ENCODE measurements around the gene ZNF778.

- no peak for TF ChIP-seq FOSL1 (IDR thresholded peaks at IDR 0.05; ENCODE audit: insufficient read depth, low read depth, low read length)
- no peak for TF ChIP-seq E2F6 (IDR thresholded peaks at IDR 0.05)
- no peak for TF ChIP-seq CTCF (IDR thresholded peaks at IDR 0.05; ENCODE audit: control extremely low read depth in 1 of 3, insufficient read depth in 1 of 3, low read depth in 1 of 3, low read length in 3 of 3)
- no peak for TF ChIP-seq BRCA1 (IDR thresholded peaks at IDR 0.05; ENCODE audit: low read depth, low read length)
- TF ChIP-seq POLR2AphosphoS5 (IDR thresholded peaks at IDR 0.05; ENCODE audit: low read depth, low read length), result no peak
- TF ChIP-seq ZNF274 (IDR thresholded peaks at IDR 0.05; ENCODE audit: borderline replicate concordance, extremely low read depth, low read length), result no peak
- no peak for TF ChIP-seq CHD7 (IDR thresholded peaks at IDR 0.05; ENCODE audit: insufficient replicate concordance, low read length)
- no peak for TF ChIP-seq TEAD4 (IDR thresholded peaks at IDR 0.05; ENCODE audit: low read depth, low read length)
These were observed 9.5 kb upstream of the ZNF778 start for GRCh38 chr16:89207993-89208392.
